ENCODE results near the gene DOCK3. TPM values are rescaled to one million over a fixed set of nuclear protein-coding genes. Genes with fewer than 3 reads are reported as not detected.

The DOCK3 gene
- total RNA-seq, 3 donors from 2014 or later (not counting 1 experiment from before 2014, with no cell fraction given): 1.4 to 2.4 (median 1.7) TPM

- H3K4me1 Mint-ChIP-seq: no peaks in the 10 kb centered on the region
- no peaks in the 10 kb centered on the region for H3K9me3 Mint-ChIP-seq
- no peak for TF ChIP-seq CTCF (IDR thresholded peaks at IDR 0.05)
- H3K36me3 Mint-ChIP-seq: no peaks in the 10 kb centered on the region
- Histone ChIP-seq H3K36me3 (ENCODE audit: control insufficient read depth, insufficient read depth, low read length) (no peaks in the 10 kb centered on the region), H3K4me1 (ENCODE audit: control insufficient read depth, insufficient read depth, low read length) (no peaks in the 10 kb centered on the region), H3K27me3 (ENCODE audit: control insufficient read depth, insufficient read depth, low read length) (no peaks in the 10 kb centered on the region), H3K4me3 (ENCODE audit: low read length) (no peak overlapping the region), H3K9me3 (ENCODE audit: control insufficient read depth, insufficient read depth, low read length) (no peaks in the 10 kb centered on the region), H3K27ac (ENCODE audit: low read length) (no peak overlapping the region)
- intact Hi-C loops (cut with micrococcal nuclease): no loop called here
- no peak overlapping the region for H3K4me3 Mint-ChIP-seq
- DNase-seq: no peak
- H3K27ac Mint-ChIP-seq: no peak overlapping the region
- 91% methylated on average over 8 of the region's 8 CpGs for whole genome bisulfite sequencing (ENCODE audit: insufficient coverage)
- no peaks in the 10 kb centered on the region for H3K27me3 Mint-ChIP-seq (ENCODE audit: low read depth in 2 of 2)
- ATAC-seq: no peak
These were observed 666.4 kb downstream of the DOCK3 start for GRCh38 chr3:51340989-51341636.

- ATAC-seq (no peak), DNase-seq (no peak)
- no peak overlapping the region for H3K4me3 ChIP-seq (ENCODE audit: low read length)
- Mint-ChIP-seq H3K9me3 (no peaks in the 10 kb centered on the region), H3K4me1 (no peaks in the 10 kb centered on the region), H3K27me3 (ENCODE audit: low read depth in 2 of 2) (no peaks in the 10 kb centered on the region), H3K4me3 (no peak overlapping the region), H3K27ac (no peak overlapping the region), H3K36me3 (no peaks in the 10 kb centered on the region)
- 89% methylated on average over 7 of the region's 7 CpGs for WGBS (ENCODE audit: insufficient coverage)
- intact Hi-C loops (cut with micrococcal nuclease): no loop called here
- no peaks in the 10 kb centered on the region for H3K27me3 ChIP-seq (ENCODE audit: control insufficient read depth, insufficient read depth, low read length)
- H3K9me3 ChIP-seq (ENCODE audit: control insufficient read depth, insufficient read depth, low read length): no peaks in the 10 kb centered on the region
- H3K36me3 ChIP-seq (ENCODE audit: control insufficient read depth, insufficient read depth, low read length): no peaks in the 10 kb centered on the region
- no peak overlapping the region for H3K27ac ChIP-seq (ENCODE audit: low read length)
- no peak for TF ChIP-seq CTCF (IDR thresholded peaks at IDR 0.05)
- no peaks in the 10 kb centered on the region for H3K4me1 ChIP-seq (ENCODE audit: control insufficient read depth, insufficient read depth, low read length)
These were observed 669.4 kb downstream of the DOCK3 start for GRCh38 chr3:51343918-51344687.

- Histone ChIP-seq H3K9me3 (ENCODE audit: control insufficient read depth, insufficient read depth, low read length) (no peaks in the 10 kb centered on the region), H3K4me1 (ENCODE audit: control insufficient read depth, insufficient read depth, low read length) (no peaks in the 10 kb centered on the region), H3K27me3 (ENCODE audit: control insufficient read depth, insufficient read depth, low read length) (no peaks in the 10 kb centered on the region), H3K36me3 (ENCODE audit: control insufficient read depth, insufficient read depth, low read length) (no peaks in the 10 kb centered on the region), H3K4me3 (ENCODE audit: low read length) (no peak overlapping the region), H3K27ac (ENCODE audit: low read length) (no peak overlapping the region)
- peaks cover 0 to 3% of the 10 kb centered on the region in 2 donors for H3K27me3 Mint-ChIP-seq (ENCODE audit: low read depth in 2 of 2)
- DNase-seq (no peak), ATAC-seq (no peak)
- no peaks in the 10 kb centered on the region for H3K9me3 Mint-ChIP-seq
- H3K36me3 Mint-ChIP-seq: no peaks in the 10 kb centered on the region
- H3K27ac Mint-ChIP-seq: no peak overlapping the region
- no peak for TF ChIP-seq CTCF (IDR thresholded peaks at IDR 0.05)
- whole genome bisulfite sequencing (ENCODE audit: insufficient coverage): 100% methylated on average over 1 of the region's 1 CpG
- no peaks in the 10 kb centered on the region for H3K4me1 Mint-ChIP-seq
- no peak overlapping the region for H3K4me3 Mint-ChIP-seq
- intact Hi-C loops (cut with micrococcal nuclease): no loop called here
These were observed 676.0 kb downstream of the DOCK3 start for GRCh38 chr3:51350751-51351150.
